H9 (cell line): ENCODE results near the gene PNPLA7. TPM values are rescaled to one million over a fixed set of nuclear protein-coding genes. Genes with fewer than 3 reads are reported as not detected.

Source experiments
- DNase-seq: peaks from one replicate; pipeline ENCODE4 v3.0.0-alpha.2; 2017
- H2AFZ ChIP-seq: one replicate; pipeline ENCODE4 v1.6.1; 2013; ENCODE audit warnings: mild to moderate bottlenecking, low read length, control low read depth, moderate library complexity
- H2AK5ac ChIP-seq: 2 replicates; pipeline ENCODE4 v1.6.1; 2013; ENCODE audit warnings: low read length, control low read depth, mixed read lengths; ENCODE audit not compliant: insufficient read length
- H2BK120ac ChIP-seq: one replicate; pipeline ENCODE4 v1.6.1; 2013; ENCODE audit warnings: low read depth, mild to moderate bottlenecking, low read length, control low read depth, inconsistent platforms; ENCODE audit not compliant: poor library complexity, severe bottlenecking
- H2BK12ac ChIP-seq: 2 replicates; pipeline ENCODE4 v1.6.1; 2013; ENCODE audit warnings: low read length, control low read depth, mixed read lengths, low read depth; ENCODE audit not compliant: insufficient read length
- H2BK15ac ChIP-seq: 2 replicates; pipeline ENCODE4 v1.6.1; 2013; ENCODE audit warnings: low read depth, low read length, control low read depth
- H2BK20ac ChIP-seq: one replicate; pipeline ENCODE4 v1.6.1; 2013; ENCODE audit warnings: low read depth, mild to moderate bottlenecking, low read length, control low read depth, inconsistent platforms; ENCODE audit not compliant: poor library complexity, severe bottlenecking
- H2BK5ac ChIP-seq: 2 replicates; pipeline ENCODE4 v1.6.1; 2013; ENCODE audit warnings: low read length, control low read depth, mixed read lengths; ENCODE audit not compliant: insufficient read length
- H3K14ac ChIP-seq: 2 replicates; pipeline ENCODE4 v1.6.1; 2013; ENCODE audit warnings: low read length, control low read depth; ENCODE audit not compliant: insufficient read depth
- H3K18ac ChIP-seq: 2 replicates; pipeline ENCODE4 v1.6.1; 2013; ENCODE audit warnings: low read depth, mild to moderate bottlenecking, mixed read lengths, low read length, control low read depth; ENCODE audit not compliant: insufficient read length
- H3K23ac ChIP-seq: 2 replicates; pipeline ENCODE4 v1.6.1; 2013; ENCODE audit warnings: low read length, control low read depth, mixed read lengths, low read depth; ENCODE audit not compliant: insufficient read length
- H3K23me2 ChIP-seq: 2 replicates; pipeline ENCODE4 v1.6.1; 2013; ENCODE audit warnings: low read depth, mild to moderate bottlenecking, mixed read lengths, low read length, control low read depth; ENCODE audit not compliant: insufficient read length, poor library complexity, severe bottlenecking
- H3K27ac ChIP-seq: 2 replicates; pipeline ENCODE4 v1.5.1; 2013; ENCODE audit warnings: low read length, control low read depth, mixed read lengths, low read depth; ENCODE audit not compliant: insufficient read length
- H3K27me3 ChIP-seq: 2 replicates; pipeline ENCODE4 v1.6.1; 2013; ENCODE audit warnings: low read length, control low read depth, inconsistent platforms; ENCODE audit not compliant: insufficient read depth
- H3K4ac ChIP-seq: 2 replicates; pipeline ENCODE4 v1.6.1; 2013; ENCODE audit warnings: low read depth, mild to moderate bottlenecking, control low read depth, inconsistent platforms, low read length, moderate library complexity
- H3K4me1 ChIP-seq: 2 replicates; pipeline ENCODE4 v1.6.1; 2013; ENCODE audit warnings: low read length, control low read depth, inconsistent platforms; ENCODE audit not compliant: insufficient read depth
- H3K4me2 ChIP-seq: 2 replicates; pipeline ENCODE4 v1.6.1; 2013; ENCODE audit warnings: low read length, control low read depth, mixed read lengths; ENCODE audit not compliant: insufficient read length, insufficient read depth
- H3K56ac ChIP-seq: 2 replicates; pipeline ENCODE4 v1.6.1; 2013; ENCODE audit warnings: low read depth, mild to moderate bottlenecking, mixed read lengths, low read length, control low read depth; ENCODE audit not compliant: insufficient read length
- H3K79me1 ChIP-seq: 2 replicates; pipeline ENCODE4 v1.6.1; 2013; ENCODE audit warnings: low read depth, mild to moderate bottlenecking, moderate library complexity, low read length, control low read depth, inconsistent platforms; ENCODE audit not compliant: insufficient read depth, poor library complexity, severe bottlenecking
- H3K79me2 ChIP-seq: 2 replicates; pipeline ENCODE4 v1.6.1; 2013; ENCODE audit warnings: low read length, control low read depth, inconsistent platforms; ENCODE audit not compliant: insufficient read depth
- H3K9ac ChIP-seq: 2 replicates; pipeline ENCODE4 v1.6.1; 2013; ENCODE audit warnings: low read length, control low read depth, mixed read lengths; ENCODE audit not compliant: insufficient read length; ENCODE audit errors: extremely low read depth
- H3K9me3 ChIP-seq: one replicate; pipeline ENCODE4 v1.6.1; 2013; ENCODE audit warnings: low read depth, low read length, inconsistent platforms; ENCODE audit not compliant: control insufficient read depth
- H3T11ph ChIP-seq: one replicate; pipeline ENCODE4 v1.6.1; 2013; ENCODE audit warnings: mild to moderate bottlenecking, low read length, control low read depth, inconsistent platforms
- H4K20me1 ChIP-seq: one replicate; pipeline ENCODE4 v1.6.1; 2013; ENCODE audit not compliant: control insufficient read depth, insufficient read length, insufficient read depth
- H4K5ac ChIP-seq: 2 replicates; pipeline ENCODE4 v1.6.1; 2013; ENCODE audit warnings: low read depth, mild to moderate bottlenecking, mixed read lengths, low read length, control low read depth; ENCODE audit not compliant: insufficient read length
- H4K8ac ChIP-seq: replicated peaks from 2 replicates; pipeline ENCODE4 v1.6.1; 2013; ENCODE audit warnings: low read length, control low read depth, mixed read lengths, low read depth; ENCODE audit not compliant: insufficient read length
- H4K91ac ChIP-seq: 2 replicates; pipeline ENCODE4 v1.6.1; 2013; ENCODE audit warnings: low read depth, mild to moderate bottlenecking, moderate library complexity, mixed read lengths, low read length, control low read depth; ENCODE audit not compliant: insufficient read length
- H3K27ac Mint-ChIP-seq, 3 experiments: 2 replicates in 2 of 3; 3 replicates in 1 of 3; pipeline ENCODE4 v1.8.0; 2020 to 2021; ENCODE audit warnings: mixed read lengths in 3 of 3, mild to moderate bottlenecking in 1 of 3, moderate library complexity in 1 of 3
- H3K27me3 Mint-ChIP-seq: 2 replicates; pipeline ENCODE4 v1.8.0; 2021; ENCODE audit warnings: low read depth, mild to moderate bottlenecking, moderate library complexity, mixed read lengths
- H3K36me3 Mint-ChIP-seq, 3 experiments: 2 replicates in 2 of 3; 3 replicates in 1 of 3; pipeline ENCODE4 v1.8.0; 2020 to 2021; ENCODE audit warnings: low read depth in 3 of 3, mixed read lengths in 3 of 3; ENCODE audit not compliant: insufficient read depth in 1 of 3
- H3K4me1 Mint-ChIP-seq, 2 experiments: 2 replicates each; pipeline ENCODE4 v1.8.0; 2020; ENCODE audit warnings: mixed read lengths in 2 of 2
- H3K4me3 Mint-ChIP-seq, 2 experiments: 2 replicates in 1 of 2; 3 replicates in 1 of 2; pipeline ENCODE4 v1.8.0; 2020 to 2021; ENCODE audit warnings: mild to moderate bottlenecking in 2 of 2, mixed read lengths in 2 of 2, moderate library complexity in 1 of 2
- H3K9me3 Mint-ChIP-seq, 2 experiments: 2 replicates in 1 of 2; 3 replicates in 1 of 2; pipeline ENCODE4 v1.8.0; 2020; ENCODE audit warnings: mild to moderate bottlenecking in 2 of 2, mixed read lengths in 2 of 2, moderate library complexity in 1 of 2
- WGBS: extraction: QIAGEN DNeasy Blood & Tissue Kit; methylation state at CpG from one replicate; pipeline ENCODE4 v1.1.7; 2013; ENCODE audit warnings: missing lambda C conversion rate, low lambda C conversion rate, mixed read lengths; ENCODE audit not compliant: insufficient read length; ENCODE audit errors: extremely low coverage; 5-methylcytosine and 5-hydroxymethylcytosine counted together
- total RNA-seq: library from RNA; stranded (reverse); gene quantifications from 2 replicates; pipeline ENCODE4 v1.2.1, GENCODE V29; 2021
- TF ChIP-seq, protein P1 (sequence below): fragments of 200-600 bp; sonication (generic); conservative IDR thresholded peaks from 3 replicates; pipeline ENCODE4 v1.8.0; 2021; ENCODE audit warnings: antibody characterized with exemption, mild to moderate bottlenecking

The PNPLA7 gene
- total RNA-seq, 1 experiment from 2014 or later, result 1.8 TPM

DNA sequence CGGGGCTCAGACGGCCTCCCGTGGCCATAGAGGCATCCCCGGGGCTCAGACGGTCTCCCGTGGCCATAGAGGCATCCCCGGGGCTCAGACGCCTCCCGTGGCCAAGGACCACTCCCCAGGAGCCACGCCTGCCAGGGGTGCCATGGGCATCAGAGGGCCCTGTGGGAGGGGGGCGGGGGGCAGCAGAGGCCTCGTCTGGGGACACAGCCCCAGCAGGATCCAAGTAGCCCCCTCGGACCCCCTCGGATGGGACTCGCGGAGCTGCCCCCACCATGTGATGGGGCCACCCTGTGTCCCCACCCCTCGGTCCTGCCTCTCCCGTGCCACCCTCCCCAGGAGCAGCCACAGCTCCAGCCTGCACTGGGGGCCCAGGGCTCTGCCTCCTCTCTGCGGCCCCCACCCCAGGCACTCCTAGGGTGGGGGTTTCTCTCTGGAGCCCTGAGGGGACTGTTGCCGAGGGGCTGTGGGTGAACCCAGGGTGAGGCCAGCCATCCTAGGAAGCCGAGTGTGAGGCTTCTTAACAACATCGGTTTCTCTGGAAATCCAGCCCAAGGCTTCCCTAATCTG, 111.5 kb downstream of the PNPLA7 start:
- Mint-ChIP-seq H3K9me3 (0 out of 5 replicates have a peak, but pooled peaks cover 0 to 1% of the 10 kb centered on the region in 2 experiments), H3K36me3 (no peaks in the 10 kb centered on the region), H3K27ac (no peak overlapping the region), H3K4me3 (no peak overlapping the region), H3K4me1 (peaks cover 0 to 2% of the 10 kb centered on the region in 2 experiments; a peak in 2 of 4 replicates), H3K27me3 (peaks cover 12% of the 10 kb centered on the region)
- Histone ChIP-seq H3K9ac (no peak overlapping the region), H3K56ac (no peak overlapping the region), H4K5ac (no peak overlapping the region), H3T11ph (no peak overlapping the region), H3K79me2 (no peaks in the 10 kb centered on the region), H3K18ac (no peak overlapping the region), H3K27ac (no peak overlapping the region), H2AFZ (no peak overlapping the region), H4K8ac (no peak overlapping the region), H4K20me1 (no peaks in the 10 kb centered on the region), H2BK5ac (no peak overlapping the region), H2BK20ac (no peak overlapping the region), H2BK120ac (no peak overlapping the region), H3K79me1 (no peaks in the 10 kb centered on the region), H3K4me1 (no peaks in the 10 kb centered on the region), H3K4me2 (no peak overlapping the region), H3K9me3 (no peaks in the 10 kb centered on the region), H3K23ac (no peak overlapping the region), H3K14ac (no peak overlapping the region), H4K91ac (no peak overlapping the region), H2AK5ac (no peak overlapping the region), H3K4ac (no peak overlapping the region), H3K23me2 (no peaks in the 10 kb centered on the region), H2BK12ac (no peak overlapping the region), H2BK15ac (no peak overlapping the region), H3K27me3 (no peaks in the 10 kb centered on the region)
- DNase-seq, result no peak
- WGBS, result no CpG with 5 or more reads among the region's 22 CpGs
- TF ChIP-seq, protein P1, sequence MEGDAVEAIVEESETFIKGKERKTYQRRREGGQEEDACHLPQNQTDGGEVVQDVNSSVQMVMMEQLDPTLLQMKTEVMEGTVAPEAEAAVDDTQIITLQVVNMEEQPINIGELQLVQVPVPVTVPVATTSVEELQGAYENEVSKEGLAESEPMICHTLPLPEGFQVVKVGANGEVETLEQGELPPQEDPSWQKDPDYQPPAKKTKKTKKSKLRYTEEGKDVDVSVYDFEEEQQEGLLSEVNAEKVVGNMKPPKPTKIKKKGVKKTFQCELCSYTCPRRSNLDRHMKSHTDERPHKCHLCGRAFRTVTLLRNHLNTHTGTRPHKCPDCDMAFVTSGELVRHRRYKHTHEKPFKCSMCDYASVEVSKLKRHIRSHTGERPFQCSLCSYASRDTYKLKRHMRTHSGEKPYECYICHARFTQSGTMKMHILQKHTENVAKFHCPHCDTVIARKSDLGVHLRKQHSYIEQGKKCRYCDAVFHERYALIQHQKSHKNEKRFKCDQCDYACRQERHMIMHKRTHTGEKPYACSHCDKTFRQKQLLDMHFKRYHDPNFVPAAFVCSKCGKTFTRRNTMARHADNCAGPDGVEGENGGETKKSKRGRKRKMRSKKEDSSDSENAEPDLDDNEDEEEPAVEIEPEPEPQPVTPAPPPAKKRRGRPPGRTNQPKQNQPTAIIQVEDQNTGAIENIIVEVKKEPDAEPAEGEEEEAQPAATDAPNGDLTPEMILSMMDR, result no peak
